ENCODE data around the gene VAV2. TPM values are rescaled to one million over a fixed set of nuclear protein-coding genes. Genes with fewer than 3 reads are reported as not detected.

VAV2 gene
- total and polyA plus RNA-seq, 11 donors: 3.3 to 9.9 (median 5.3) TPM

GRCh38 chr9:133777068-133777791 lies 214.9 kb downstream of the VAV2 start:
- 69 to 77% (median 72%) methylated on average over 15 of the region's 15 CpGs for WGBS, 4 donors
- no peak for TF ChIP-seq CTCF (IDR thresholded peaks at IDR 0.05)
- no peak for TF ChIP-seq POLR2A (IDR thresholded peaks at IDR 0.05)

GRCh38 chr9:133775951-133776905 lies 215.9 kb downstream of the VAV2 start:
- intact Hi-C loops (cut with DNase I): no loop called here
- peaks cover 0 to 19% (median 4%) of the 10 kb centered on the region in 12 donors for H3K4me1 ChIP-seq
- ATAC-seq: peak in 1 of 4 donors; percentile 11
- DNase-seq: peak in 3 of 5 donors; percentile 15 to 46 (median 18)
- H3K9me3 ChIP-seq: peaks cover 0 to 12% (median 0%) of the 10 kb centered on the region in 12 donors
- H3K27me3 ChIP-seq: no peaks in the 10 kb centered on the region
- WGBS, 4 donors: 91 to 98% (median 95%) methylated on average over 11 to 27 of the region's 27 CpGs
- H3K36me3 ChIP-seq: peaks cover 0 to 61% (median 11%) of the 10 kb centered on the region in 9 donors
- no peak for TF ChIP-seq POLR2A (IDR thresholded peaks at IDR 0.05)
- no peak for TF ChIP-seq CTCF (IDR thresholded peaks at IDR 0.05)
- peak overlapping the region in 1 of 12 donors; percentile 38 for H3K27ac ChIP-seq
- no peak overlapping the region for H3K4me3 ChIP-seq

More at GRCh38 chr9:133777068-133777791, 214.9 kb downstream of the VAV2 start:
- peaks cover 0 to 12% (median 0%) of the 10 kb centered on the region in 12 donors for H3K9me3 ChIP-seq
- ATAC-seq: peak in 3 of 4 donors; percentile 44 to 60 (median 48)
- H3K27ac ChIP-seq: peak overlapping the region in 1 of 12 donors; percentile 38
- intact Hi-C loops (cut with DNase I): no loop called here
- peaks cover 0 to 54% (median 11%) of the 10 kb centered on the region in 9 donors for H3K36me3 ChIP-seq
- H3K4me1 ChIP-seq: peaks cover 0 to 19% (median 4%) of the 10 kb centered on the region in 12 donors
- peak in 4 of 5 donors; percentile 29 to 40 (median 35) for DNase-seq
- H3K4me3 ChIP-seq: no peak overlapping the region
- no peaks in the 10 kb centered on the region for H3K27me3 ChIP-seq

- DNase-seq (peak in 1 of 5 donors; percentile 2), ATAC-seq (no peak)
- Histone ChIP-seq H3K9me3 (peaks cover 0 to 12% (median 0%) of the 10 kb centered on the region in 12 donors), H3K4me3 (no peak overlapping the region), H3K27me3 (no peaks in the 10 kb centered on the region), H3K27ac (no peak overlapping the region), H3K36me3 (peaks cover 0 to 69% (median 11%) of the 10 kb centered on the region in 9 donors), H3K4me1 (peaks cover 0 to 19% (median 4%) of the 10 kb centered on the region in 12 donors)
- TF ChIP-seq POLR2A (IDR thresholded peaks at IDR 0.05) (no peak), CTCF (IDR thresholded peaks at IDR 0.05) (no peak)
- intact Hi-C loops (cut with DNase I): no loop called here
- whole genome bisulfite sequencing, 4 donors: 88 to 98% (median 94%) methylated on average over 2 of the region's 2 CpGs
These were observed 216.8 kb downstream of the VAV2 start for GRCh38 chr9:133775291-133775690.

All from heart left ventricle (tissue), 16 donors.